ENCODE data around the gene KCNG2. TPM values are rescaled to one million over a fixed set of nuclear protein-coding genes. Genes with fewer than 3 reads are reported as not detected.

KCNG2 gene
- total and polyA plus RNA-seq, 2 of the 13 experiments (the other 11 are each of a cell fraction or from before 2014, with no cell fraction given) = not detected

DNA sequence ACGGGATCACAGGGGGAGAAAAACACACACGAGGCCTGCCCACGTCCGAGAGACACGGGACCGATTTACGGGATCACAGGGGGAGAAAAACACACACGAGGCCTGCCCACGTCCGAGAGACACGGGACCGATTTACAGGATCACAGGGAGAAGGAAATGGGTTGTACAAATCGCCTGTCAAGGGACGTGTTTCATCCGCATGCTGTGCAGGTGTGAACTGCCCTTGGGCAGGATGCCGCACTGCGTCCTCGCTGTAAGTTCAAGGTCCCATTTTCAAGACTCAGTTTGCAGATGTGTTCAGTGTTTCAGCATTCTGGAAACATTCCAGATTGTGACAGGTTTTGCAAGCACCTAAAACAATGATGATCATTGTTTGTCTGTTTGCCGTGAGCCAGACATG lies 2.3 kb upstream of the KCNG2 start (continued):
- TF ChIP-seq ZBTB10 (CRISPR knock-in tag; IDR thresholded peaks at IDR 0.05; ENCODE audit: borderline replicate concordance) = no peak
- peak; percentile 46; the same call in 1 of the 2 replicates for TF ChIP-seq ZBTB4 (CRISPR knock-in tag; IDR thresholded peaks at IDR 0.05; ENCODE audit: borderline replicate concordance)
- TF ChIP-seq NR2C2 (CRISPR knock-in tag; IDR thresholded peaks at IDR 0.05; ENCODE audit: borderline replicate concordance) = peak; percentile 56
- TF ChIP-seq ZNF674 (CRISPR knock-in tag; IDR thresholded peaks at IDR 0.05; ENCODE audit: low read depth) = no peak
- TF ChIP-seq, protein P1, sequence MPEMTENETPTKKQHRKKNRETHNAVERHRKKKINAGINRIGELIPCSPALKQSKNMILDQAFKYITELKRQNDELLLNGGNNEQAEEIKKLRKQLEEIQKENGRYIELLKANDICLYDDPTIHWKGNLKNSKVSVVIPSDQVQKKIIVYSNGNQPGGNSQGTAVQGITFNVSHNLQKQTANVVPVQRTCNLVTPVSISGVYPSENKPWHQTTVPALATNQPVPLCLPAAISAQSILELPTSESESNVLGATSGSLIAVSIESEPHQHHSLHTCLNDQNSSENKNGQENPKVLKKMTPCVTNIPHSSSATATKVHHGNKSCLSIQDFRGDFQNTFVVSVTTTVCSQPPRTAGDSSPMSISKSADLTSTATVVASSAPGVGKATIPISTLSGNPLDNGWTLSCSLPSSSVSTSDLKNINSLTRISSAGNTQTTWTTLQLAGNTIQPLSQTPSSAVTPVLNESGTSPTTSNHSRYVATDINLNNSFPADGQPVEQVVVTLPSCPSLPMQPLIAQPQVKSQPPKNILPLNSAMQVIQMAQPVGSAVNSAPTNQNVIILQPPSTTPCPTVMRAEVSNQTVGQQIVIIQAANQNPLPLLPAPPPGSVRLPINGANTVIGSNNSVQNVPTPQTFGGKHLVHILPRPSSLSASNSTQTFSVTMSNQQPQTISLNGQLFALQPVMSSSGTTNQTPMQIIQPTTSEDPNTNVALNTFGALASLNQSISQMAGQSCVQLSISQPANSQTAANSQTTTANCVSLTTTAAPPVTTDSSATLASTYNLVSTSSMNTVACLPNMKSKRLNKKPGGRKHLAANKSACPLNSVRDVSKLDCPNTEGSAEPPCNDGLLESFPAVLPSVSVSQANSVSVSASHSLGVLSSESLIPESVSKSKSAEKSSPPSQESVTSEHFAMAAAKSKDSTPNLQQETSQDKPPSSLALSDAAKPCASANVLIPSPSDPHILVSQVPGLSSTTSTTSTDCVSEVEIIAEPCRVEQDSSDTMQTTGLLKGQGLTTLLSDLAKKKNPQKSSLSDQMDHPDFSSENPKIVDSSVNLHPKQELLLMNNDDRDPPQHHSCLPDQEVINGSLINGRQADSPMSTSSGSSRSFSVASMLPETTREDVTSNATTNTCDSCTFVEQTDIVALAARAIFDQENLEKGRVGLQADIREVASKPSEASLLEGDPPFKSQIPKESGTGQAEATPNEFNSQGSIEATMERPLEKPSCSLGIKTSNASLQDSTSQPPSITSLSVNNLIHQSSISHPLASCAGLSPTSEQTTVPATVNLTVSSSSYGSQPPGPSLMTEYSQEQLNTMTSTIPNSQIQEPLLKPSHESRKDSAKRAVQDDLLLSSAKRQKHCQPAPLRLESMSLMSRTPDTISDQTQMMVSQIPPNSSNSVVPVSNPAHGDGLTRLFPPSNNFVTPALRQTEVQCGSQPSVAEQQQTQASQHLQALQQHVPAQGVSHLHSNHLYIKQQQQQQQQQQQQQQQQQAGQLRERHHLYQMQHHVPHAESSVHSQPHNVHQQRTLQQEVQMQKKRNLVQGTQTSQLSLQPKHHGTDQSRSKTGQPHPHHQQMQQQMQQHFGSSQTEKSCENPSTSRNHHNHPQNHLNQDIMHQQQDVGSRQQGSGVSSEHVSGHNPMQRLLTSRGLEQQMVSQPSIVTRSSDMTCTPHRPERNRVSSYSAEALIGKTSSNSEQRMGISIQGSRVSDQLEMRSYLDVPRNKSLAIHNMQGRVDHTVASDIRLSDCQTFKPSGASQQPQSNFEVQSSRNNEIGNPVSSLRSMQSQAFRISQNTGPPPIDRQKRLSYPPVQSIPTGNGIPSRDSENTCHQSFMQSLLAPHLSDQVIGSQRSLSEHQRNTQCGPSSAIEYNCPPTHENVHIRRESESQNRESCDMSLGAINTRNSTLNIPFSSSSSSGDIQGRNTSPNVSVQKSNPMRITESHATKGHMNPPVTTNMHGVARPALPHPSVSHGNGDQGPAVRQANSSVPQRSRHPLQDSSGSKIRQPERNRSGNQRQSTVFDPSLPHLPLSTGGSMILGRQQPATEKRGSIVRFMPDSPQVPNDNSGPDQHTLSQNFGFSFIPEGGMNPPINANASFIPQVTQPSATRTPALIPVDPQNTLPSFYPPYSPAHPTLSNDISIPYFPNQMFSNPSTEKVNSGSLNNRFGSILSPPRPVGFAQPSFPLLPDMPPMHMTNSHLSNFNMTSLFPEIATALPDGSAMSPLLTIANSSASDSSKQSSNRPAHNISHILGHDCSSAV (CRISPR knock-in tag; IDR thresholded peaks at IDR 0.05; ENCODE audit: borderline replicate concordance) = no peak
- no peak for TF ChIP-seq AGO1 (IDR thresholded peaks at IDR 0.05; ENCODE audit: low read depth, low read length, poor library complexity, severe bottlenecking)
- 0 out of 2 replicates have a peak, but pooled peaks have one; percentile 36 for TF ChIP-seq ZFP36L1 (CRISPR knock-in tag; IDR thresholded peaks at IDR 0.05)
- TF ChIP-seq FOSL1 (CRISPR knock-in tag; IDR thresholded peaks at IDR 0.05; ENCODE audit: borderline replicate concordance) = no peak
- TF ChIP-seq ZNF354B (CRISPR knock-in tag; IDR thresholded peaks at IDR 0.05) = no peak
- no peak for TF ChIP-seq MYC (CRISPR knock-in tag; IDR thresholded peaks at IDR 0.05; ENCODE audit: borderline replicate concordance)
- no peak for TF ChIP-seq SOX6 (IDR thresholded peaks at IDR 0.05)
- TF ChIP-seq SOX6 (CRISPR knock-in tag; IDR thresholded peaks at IDR 0.05) = peak; percentile 92
- TF ChIP-seq ZNF280B (CRISPR knock-in tag; IDR thresholded peaks at IDR 0.05; ENCODE audit: borderline replicate concordance) = no peak

All from HepG2 (cell line).